T-helper 2 cell (primary cell): ENCODE results near the gene KRTAP10-6.
"Not testable (repeated sequence)": the region's sequence is repeated elsewhere in the genome, so short reads cannot be mapped to it uniquely, and the experiment has no call there.

Source experiments
- DNase-seq, 5 experiments: peaks; one replicate each; pipeline versions ENCODE4 v3.0.0 to v3.0.0-alpha.2; 2012 to 2022
- total RNA-seq, 2 donors: gene quantifications; one replicate each; lab custom pipeline; 2026; lab: John Stamatoyannopoulos, UW

Gene KRTAP10-6
- 0 reads per million in 2 donors for total RNA-seq

GRCh38 chr21:44592446-44593311, at the start of gene KRTAP10-6:
KRTAP10-6 (minus strand) TSS chr21:44592505; CDS start chr21:44592484, 21 bp downstream.
- DNase-seq = no peak

- no peak for DNase-seq
Observed at GRCh38 chr21:44640761-44641160, 48.5 kb upstream of the KRTAP10-6 start.

DNA sequence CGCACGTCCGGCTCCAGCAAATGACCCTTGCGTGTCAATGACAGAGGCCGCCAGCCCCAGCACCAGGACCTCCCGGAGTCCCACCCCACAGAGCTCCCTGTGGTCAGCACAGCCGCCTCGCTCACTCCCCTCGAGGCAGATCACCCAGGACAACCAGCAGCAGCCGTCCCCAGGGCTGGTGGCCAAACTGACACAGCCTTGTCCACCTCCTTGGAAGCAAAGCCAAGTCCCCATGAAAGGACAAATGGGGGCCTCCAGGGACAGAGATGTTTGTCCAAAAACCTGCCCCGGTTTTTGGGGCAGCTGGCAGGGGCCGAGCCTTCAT, 47.0 kb upstream of the KRTAP10-6 start:
- no peak for DNase-seq

DNA sequence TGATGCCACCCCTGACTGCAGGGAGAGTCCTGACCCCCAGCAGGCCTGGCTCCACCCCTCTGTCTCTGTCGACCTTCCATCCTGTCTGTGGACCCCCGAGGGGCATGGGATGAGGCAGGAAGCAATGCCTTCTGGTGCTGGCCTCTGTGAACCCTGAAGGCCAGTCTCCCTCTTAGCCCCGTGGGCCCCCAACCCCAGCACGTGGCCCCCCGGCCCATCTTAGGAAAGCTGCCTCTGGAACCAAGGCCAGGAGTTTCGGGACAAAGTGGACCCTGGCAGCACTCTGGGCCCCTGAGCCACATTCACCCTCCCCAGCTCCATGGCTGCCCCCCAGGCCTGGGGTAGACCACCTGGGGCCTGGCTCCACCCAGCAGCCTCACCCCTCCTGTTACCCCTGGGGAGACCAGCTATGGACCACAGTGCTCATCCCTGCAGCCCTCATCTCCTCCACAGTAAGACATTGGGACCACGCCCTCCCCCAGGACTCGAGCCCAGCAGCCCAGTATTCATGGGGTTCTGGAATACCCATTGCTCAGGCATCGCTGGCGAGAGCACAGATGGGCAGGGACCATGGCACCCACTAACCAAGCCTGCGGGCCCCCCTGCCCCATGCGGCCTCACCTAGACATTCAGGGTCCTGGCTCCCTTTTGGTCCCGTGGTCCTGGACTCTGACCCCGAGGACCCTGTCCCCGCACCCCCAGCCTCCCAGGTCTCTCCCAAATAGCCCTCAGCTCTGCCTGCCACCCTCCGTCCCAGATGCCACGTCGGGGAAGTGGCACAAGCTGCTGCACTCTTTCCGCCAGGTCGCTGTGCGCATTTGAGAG, 46.4 kb upstream of the KRTAP10-6 start:
- not testable (repeated sequence) for DNase-seq

DNA sequence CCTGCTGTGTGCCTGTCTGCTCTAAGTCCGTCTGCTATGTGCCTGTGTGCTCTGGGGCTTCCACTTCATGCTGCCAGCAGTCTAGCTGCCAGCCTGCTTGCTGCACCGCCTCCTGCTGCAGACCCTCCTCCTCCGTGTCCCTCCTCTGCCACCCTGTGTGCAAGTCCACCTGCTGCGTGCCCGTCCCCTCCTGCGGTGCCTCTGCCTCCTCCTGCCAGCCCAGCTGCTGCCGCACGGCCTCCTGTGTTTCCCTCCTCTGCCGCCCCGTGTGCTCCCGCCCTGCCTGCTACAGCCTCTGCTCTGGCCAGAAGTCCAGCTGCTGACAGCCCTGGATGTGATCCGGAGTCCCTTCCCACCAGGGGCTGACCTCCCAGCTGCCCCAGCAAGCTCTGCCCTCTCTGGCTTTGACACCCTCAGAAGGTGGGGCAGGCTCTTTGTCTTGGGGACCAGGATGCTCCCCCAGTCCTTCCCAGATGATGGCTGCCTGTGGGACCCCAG, 45.6 kb upstream of the KRTAP10-6 start:
- DNase-seq = not testable (repeated sequence)

- DNase-seq = no peak
Observed at GRCh38 chr21:44637018-44637850, 44.9 kb upstream of the KRTAP10-6 start, which contains the start of gene KRTAP10-10. KRTAP10-10 (plus strand) TSS chr21:44637356; CDS start chr21:44637418, 62 bp downstream.

- no peak for DNase-seq
Observed at GRCh38 chr21:44636209-44637017, 44.1 kb upstream of the KRTAP10-6 start.

- no peak for DNase-seq
Observed at GRCh38 chr21:44632067-44632466, 39.8 kb upstream of the KRTAP10-6 start.

- no peak for DNase-seq
Observed at GRCh38 chr21:44630440-44630839, 38.1 kb upstream of the KRTAP10-6 start.

DNA sequence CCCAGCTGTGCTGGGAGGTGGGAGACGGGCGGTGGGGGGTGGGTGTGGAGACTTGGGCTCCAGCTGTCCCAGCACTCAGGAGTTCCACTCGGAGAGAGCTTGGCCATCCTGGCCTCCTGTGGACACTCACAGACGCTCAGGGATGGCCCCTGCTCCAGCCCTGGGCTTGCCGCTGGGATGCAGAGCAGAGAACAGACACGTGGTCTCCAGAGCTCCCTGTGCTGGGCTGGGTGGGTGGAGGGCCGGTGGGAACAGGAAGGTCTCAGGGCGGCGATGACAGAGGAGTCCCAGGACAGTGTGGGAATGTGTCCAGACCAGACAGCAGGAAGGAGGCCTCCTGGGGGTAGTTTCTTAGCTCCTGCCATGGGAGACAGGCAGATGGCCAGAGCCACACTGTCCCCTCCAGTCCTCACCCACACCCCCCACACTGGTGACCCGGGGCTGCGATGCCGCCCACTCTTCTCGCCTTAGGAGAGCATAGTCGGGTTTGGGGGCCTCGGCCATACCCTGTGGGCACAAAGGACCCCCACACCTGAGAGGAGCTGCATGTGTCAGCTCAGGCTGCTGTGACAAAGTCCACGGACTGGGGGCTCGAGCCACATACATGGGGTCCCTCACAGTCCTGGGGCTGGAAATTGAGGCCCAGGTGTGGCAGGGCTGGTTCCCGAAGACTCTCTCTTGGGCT, 36.5 kb upstream of the KRTAP10-6 start:
- DNase-seq = no peak

DNA sequence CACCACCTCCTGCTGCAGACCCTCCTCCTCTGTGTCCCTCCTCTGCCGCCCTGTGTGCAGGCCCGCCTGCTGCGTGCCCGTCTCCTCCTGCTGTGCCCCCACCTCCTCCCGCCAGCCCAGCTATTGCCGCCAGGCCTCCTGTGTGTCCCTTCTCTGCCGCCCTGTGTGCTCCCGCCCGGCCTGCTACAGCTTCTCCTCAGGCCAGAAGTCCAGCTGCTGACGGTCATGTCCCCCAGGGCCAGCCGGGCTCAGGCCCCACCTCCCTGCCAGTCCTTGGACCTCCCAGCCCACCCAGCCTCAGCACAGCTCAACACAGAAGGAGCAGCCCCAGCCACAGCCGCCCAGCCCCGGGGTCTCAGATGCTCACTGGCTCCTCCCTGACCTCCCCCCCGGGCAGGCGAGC, 35.5 kb upstream of the KRTAP10-6 start:
- DNase-seq = not testable (repeated sequence)

- DNase-seq = not testable (repeated sequence)
Observed at GRCh38 chr21:44627181-44627822, 35.0 kb upstream of the KRTAP10-6 start.

DNA sequence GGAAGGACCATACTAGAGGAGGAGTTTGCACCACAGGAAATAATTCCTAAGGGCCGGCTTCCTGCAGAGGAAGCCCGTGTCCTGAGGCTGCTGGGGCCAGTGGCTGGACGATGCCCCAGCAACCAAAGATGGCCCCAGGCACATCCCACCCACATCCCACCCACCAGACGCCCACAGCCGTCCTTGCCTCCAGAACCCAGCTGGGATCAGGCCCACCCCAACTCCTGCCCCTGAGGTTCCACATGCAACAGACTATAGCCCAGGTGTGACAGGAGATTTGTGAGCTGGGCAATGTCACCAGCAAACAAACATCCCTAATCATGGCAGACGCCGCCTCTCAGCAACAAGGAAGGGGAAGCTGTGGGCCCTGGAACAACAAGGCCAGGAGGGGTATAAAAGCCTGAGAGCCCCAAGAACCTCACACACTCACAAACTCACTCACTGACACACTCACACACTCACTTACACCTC, 34.4 kb upstream of the KRTAP10-6 start, which contains the start of gene KRTAP10-9:
KRTAP10-9 (plus strand) TSS at position 421 of the 471 bp plus-strand sequence. CDS start 79 bp downstream, outside the sequence.
- no peak for DNase-seq

GRCh38 chr21:44626262-44626661, 34.0 kb upstream of the KRTAP10-6 start:
- DNase-seq = peak in 1 of 5 experiments; percentile 37

DNA sequence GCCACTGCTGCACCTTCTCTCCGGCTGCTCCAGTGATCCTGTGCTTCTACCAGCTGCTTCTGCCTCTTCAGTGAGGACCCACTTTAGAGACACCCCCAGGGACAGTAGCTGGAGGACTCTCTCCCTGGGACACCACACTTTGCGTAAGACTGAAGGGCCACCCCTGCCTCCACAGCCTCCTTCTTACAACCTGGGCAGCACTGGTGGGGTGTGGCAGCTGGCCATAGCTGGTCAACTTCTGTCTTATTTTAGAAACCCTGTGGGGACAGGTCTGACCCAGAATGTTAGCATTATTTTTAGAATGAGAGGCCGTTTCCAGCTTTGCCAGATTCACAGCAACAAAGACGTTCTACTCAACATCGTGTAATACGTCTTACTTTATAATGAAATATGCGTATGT, 33.5 kb upstream of the KRTAP10-6 start:
- no peak for DNase-seq

GRCh38 chr21:44623575-44623974, 31.3 kb upstream of the KRTAP10-6 start:
- no peak for DNase-seq

DNA sequence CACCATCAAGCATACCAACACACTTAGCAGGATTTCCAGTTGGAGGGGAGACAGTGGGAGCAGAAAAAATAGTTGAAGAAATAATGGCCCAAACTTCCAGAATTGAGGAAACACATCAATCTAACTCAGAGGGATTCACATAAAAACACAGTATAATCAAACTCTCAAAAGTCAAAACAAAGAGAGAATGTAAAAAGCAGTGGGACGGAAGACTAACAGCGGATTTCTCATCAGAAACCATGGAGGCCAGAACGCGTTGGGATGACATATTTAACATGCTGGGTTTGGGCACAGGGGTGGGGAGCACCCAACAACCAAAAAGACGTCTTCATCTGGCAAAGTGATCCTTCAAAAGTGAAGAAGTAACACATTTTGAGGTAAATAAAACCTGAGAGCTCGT, 27.6 kb upstream of the KRTAP10-6 start:
- DNase-seq = no peak

DNA sequence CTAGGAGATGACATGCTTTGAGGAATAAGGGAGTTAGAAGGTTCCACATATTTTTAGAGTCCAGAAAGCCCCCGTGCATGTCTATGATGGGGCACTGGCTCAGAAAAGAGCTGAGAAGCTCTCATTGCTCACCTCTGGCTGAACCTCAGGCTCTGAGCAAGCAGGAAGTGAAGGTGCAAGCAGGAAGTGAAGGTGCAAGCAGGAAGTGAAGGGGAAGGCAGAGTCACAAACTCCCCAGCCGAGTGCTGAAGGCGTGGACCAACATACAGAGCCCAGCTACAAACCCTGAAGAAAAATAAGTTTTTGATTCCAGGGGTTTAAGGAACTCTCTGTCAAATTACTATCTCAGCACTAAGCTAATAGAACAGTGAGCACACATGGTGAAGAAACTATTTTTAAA, 26.6 kb upstream of the KRTAP10-6 start:
- DNase-seq = peak in 4 of 5 experiments; percentile 30 to 83 (median 52)

GRCh38 chr21:44618504-44618903, 26.2 kb upstream of the KRTAP10-6 start:
- DNase-seq = no peak

DNA sequence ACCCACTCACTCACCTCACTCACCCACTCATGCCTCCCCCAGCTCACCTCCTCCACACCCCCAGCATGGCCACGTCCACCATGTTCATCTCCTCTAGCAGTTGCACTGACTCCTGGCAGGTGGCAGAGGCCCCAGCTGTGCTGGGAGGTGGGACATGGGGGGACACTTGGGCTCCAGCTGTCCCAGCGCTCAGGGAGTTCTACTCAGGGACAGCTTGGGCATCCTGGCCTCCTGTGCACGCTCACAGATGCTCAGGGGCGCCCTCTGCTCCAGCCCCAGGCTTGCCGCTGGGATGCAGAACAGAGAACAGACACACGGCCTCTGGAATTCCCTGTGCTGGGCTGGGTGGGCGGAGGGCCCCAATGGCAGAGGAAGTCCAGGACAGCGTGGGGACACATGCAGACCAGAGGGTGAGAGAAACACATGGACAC, 24.8 kb upstream of the KRTAP10-6 start:
- DNase-seq = no peak
